Subcutaneous adipose tissue (tissue), 4 donors: ENCODE data around the gene C9orf152. TPM values are rescaled to one million over a fixed set of nuclear protein-coding genes. Genes with fewer than 3 reads are reported as not detected.

Experiments
- CTCF ChIP-seq: fragments of 450-650 bp; IDR thresholded peaks from one replicate; pipeline ENCODE4 v1.5.1; 2016; ENCODE audit warnings: low read depth, mild to moderate bottlenecking, control low read depth, antibody characterized with exemption, moderate library complexity
- total RNA-seq, 4 donors: library from RNA; depleted of rRNA; stranded (reverse); fragments of >200 nt; gene quantifications; one replicate each; pipeline ENCODE4 v1.1.0, GENCODE V29; 2016

The C9orf152 gene
- not detected for total RNA-seq

DNA sequence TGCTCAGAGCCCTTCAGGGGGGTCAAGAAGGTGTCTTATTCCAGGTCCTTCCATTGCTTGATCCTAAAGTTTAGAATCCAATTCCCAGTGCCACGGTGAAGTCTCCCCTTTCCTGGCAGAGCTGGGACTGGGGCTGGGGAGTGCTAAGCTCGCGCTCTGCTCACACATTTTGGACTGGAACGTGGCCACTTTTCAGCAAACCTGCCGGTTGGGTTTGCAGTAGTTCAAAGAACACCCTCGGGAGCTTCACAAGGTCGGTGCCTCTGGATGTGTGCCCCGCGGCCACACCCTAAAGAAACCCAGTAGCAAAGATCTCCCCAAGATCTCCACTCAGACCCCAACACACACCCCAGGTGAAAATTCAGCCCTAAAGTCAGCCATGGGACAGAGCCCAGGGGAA is at the start of gene C9orf152:
C9orf152 (minus strand) TSS at position 129 of the 400 bp plus-strand sequence. CDS start 580 bp downstream, outside the sequence.
- no peak for TF ChIP-seq CTCF

DNA sequence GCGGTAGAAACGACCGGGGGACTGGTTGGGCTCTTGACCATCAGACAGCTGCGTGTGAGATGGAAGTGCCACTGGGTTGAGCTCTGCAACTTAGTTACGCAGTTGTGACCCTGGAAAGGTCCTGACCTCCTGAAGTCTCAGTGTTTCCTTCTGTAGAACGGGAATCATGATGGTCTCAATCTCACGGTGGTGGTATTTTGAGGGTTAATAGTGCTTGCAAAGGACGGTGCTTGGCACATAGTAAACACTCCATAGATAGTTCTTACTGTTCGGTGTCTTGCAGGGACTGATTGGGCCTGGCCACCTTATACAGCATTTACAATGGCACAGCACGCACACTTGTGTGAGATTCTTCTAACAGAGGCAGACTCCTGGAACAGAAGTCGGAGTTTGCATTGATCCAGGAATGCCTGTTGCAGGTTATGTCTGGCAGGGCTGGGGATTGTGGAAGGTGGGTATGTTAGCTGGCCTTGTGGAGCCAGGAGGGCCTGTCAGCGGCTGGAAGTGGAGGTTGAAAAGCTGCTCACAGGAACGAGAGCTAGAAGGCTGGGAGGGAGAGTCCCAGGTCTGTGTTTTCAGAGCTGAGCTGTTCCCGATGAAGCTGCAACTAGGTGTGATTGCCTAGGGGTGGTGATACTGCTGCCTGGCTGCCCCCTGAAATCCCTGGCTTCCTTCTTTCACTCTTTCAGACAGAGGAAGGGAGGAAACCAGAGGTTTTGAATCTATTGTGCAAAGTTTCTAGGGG is 49.3 kb upstream of the C9orf152 start:
- TF ChIP-seq CTCF: no peak

GRCh38 chr9:110256380-110257096 is 48.6 kb upstream of the C9orf152 start, which contains the start of gene TXN:
Gene TXN, minus strand, starts transcription at chr9:110256507. Its CDS starts 72 bp downstream, at chr9:110256435.
- no peak for TF ChIP-seq CTCF

DNA sequence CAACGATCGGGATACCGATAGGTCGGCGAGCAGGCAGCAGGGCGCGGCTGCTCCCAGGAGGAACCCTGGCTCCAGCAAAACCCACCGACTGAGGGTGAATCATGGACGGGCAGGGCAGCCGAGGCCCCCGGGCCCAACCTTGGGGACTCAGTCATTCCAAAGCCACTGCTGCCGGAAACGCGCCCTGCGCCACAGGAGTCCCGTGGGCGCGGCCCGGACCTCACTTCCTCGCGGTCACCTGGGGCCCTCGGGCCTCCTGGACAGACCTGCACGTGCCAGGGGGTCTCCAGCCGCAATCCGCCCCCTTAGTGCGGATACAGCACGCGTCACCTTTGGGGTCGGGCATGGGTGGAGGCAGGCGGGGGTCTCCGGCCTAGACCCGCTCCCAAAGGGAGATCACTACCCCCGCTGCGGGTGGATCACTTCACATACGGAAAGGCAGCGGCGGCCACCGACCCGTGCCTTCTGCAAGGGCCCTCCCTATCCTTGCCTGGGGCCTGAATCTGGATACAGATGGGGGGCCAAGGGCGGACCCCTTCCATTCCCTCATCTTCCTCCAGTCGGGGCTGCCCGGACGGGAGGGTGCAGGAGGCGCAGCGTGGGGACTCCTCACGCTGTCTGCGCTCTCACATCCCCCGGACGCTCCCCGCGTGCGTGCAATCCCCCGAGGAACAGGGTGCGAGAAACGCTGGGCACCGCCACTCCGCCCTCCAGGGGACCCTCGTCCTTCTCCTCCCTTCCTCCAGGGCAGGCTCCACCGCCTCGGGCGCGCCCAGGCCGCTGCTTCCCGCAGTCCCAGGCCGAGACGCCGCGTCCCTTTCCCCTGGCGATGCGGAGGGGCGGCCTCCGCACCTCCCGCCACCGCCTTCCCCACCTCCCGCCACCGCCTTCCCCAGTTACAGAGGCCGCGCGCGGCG is 47.8 kb upstream of the C9orf152 start:
- no peak for TF ChIP-seq CTCF

DNA sequence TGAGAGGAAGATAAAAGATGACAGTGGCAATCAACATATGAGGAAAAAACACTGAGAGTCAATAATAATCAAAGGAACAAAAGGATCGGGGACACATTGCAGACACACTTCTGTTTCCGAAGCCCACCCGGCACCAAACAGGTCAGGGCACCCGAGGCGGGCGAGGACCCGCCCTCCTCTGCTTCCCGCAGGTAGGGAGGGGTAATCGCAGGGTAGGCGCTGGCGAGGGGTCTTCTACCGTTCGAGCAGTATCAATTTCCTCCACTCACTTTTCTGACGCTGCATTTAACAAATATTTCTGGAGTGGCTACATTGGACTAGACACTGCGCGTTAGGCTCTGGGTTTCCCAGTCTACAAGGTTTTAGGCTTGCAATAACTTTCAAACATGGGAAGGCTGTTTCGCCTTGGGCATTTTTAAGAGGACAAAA is 47.1 kb upstream of the C9orf152 start:
- no peak for TF ChIP-seq CTCF

- no peak for TF ChIP-seq CTCF
These were observed 46.5 kb upstream of the C9orf152 start for GRCh38 chr9:110254500-110254899.
